GM20000 (cell line): ENCODE results near the gene NEGR1.

Experiments used
- DNase-seq: peaks from one replicate; pipeline ENCODE4 v3.0.0; 2012; ENCODE audit warnings: low spot score
- TF ChIP-seq, protein P1 (sequence below): IDR thresholded peaks from 2 replicates; pipeline ENCODE4 v1.5.1; 2012; ENCODE audit warnings: mild to moderate bottlenecking, control low read depth; ENCODE audit errors: extremely low read depth, missing control alignments

The NEGR1 gene

GRCh38 chr1:71706029-71706671 is 576.2 kb downstream of the NEGR1 start:
- no peak for DNase-seq
- TF ChIP-seq, protein P1, sequence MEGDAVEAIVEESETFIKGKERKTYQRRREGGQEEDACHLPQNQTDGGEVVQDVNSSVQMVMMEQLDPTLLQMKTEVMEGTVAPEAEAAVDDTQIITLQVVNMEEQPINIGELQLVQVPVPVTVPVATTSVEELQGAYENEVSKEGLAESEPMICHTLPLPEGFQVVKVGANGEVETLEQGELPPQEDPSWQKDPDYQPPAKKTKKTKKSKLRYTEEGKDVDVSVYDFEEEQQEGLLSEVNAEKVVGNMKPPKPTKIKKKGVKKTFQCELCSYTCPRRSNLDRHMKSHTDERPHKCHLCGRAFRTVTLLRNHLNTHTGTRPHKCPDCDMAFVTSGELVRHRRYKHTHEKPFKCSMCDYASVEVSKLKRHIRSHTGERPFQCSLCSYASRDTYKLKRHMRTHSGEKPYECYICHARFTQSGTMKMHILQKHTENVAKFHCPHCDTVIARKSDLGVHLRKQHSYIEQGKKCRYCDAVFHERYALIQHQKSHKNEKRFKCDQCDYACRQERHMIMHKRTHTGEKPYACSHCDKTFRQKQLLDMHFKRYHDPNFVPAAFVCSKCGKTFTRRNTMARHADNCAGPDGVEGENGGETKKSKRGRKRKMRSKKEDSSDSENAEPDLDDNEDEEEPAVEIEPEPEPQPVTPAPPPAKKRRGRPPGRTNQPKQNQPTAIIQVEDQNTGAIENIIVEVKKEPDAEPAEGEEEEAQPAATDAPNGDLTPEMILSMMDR: no peak

DNA sequence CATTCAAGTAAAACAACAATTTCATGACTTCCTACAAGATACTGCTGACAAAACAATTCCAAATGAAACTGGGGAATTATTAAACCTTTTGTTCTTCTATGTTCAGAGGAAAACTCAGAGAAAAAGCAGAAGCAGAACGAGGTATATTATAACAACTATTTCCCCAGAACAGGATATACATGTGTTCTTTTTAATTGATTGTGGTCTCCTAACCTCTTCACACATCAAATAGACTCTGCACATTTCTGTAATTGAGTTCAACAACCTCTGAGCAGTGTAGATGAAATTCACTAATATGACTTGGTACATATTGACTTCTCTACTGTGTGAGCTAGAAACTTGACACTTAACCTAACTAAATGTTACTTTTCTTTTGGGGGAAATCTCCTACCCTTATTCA is 584.2 kb downstream of the NEGR1 start:
- TF ChIP-seq, protein P1: no peak
- no peak for DNase-seq

- TF ChIP-seq, protein P1: no peak
- no peak for DNase-seq
Measured at GRCh38 chr1:71695821-71696220, 586.5 kb downstream of the NEGR1 start.

DNA sequence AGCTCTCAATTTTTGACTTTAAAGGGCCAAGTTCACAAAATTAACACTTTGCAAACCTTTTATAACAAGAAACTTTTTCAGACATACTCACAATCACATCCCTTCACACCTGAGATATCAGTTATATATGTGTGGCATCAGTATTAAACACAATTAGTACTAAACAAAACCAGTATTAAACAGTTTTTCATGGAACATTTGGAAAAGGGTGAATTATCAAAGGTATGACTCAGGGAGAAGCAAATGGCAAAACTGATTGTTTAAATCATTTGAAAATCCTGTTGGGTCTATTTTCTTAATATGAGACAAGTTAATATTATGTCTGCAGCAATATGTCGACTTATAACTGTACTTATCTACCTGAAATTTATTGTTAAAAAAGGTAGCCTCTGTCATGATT is 587.3 kb downstream of the NEGR1 start:
- DNase-seq: no peak
- TF ChIP-seq, protein P1: no peak

- TF ChIP-seq, protein P1: no peak
- DNase-seq: no peak
Measured at GRCh38 chr1:71693581-71693980, 588.8 kb downstream of the NEGR1 start.

DNA sequence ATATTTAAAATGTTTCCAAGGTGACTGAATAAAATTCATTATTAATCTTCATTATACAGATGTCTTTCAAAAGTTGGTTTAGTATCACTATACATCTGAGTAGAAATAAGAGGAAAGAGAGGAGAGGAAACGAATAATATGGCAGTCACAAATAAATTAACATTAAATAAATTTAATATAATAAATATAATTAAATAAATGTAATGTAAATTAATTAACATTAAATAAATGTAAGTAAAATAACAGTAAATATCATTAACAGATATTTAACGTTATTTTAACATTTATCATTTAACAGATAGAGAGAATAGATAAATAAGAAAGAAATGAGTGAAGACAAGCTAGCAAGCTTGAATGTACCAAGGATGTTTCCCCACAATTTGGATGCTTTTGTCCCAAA is 592.7 kb downstream of the NEGR1 start:
- DNase-seq: no peak
- TF ChIP-seq, protein P1: no peak

DNA sequence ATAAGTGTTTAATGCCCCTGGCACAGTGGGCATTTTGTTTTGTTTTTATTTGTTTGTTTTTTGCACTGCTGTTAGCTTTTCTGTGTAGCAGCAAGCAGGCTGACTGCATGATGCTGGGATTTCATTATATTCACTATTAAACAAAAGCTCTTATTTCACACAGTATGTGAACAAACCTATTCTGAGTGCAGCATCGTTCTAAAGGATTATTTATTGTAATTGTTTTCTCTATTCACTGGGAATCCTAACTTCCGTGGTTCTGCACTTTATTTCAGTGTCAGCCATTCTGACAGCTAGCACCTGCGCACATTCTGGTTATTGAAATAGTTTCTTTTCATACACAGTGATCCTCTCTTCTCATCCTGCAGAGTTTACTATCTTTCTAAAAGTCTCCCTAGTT is 595.0 kb downstream of the NEGR1 start:
- TF ChIP-seq, protein P1: no peak
- DNase-seq: no peak
